HepG2 (cell line): ENCODE results near the gene MALT1. TPM values are rescaled to one million over a fixed set of nuclear protein-coding genes. Genes with fewer than 3 reads are reported as not detected.

Source experiments
- AKAP8 ChIP-seq: sonication (generic); formaldehyde crosslinking; IDR thresholded peaks from 2 replicates; pipeline ENCODE4 v1.5.1; 2020; ENCODE audit warnings: mild to moderate bottlenecking, missing genetic modification reagents
- CHCHD3 ChIP-seq: sonication (generic); formaldehyde crosslinking; IDR thresholded peaks from 2 replicates; pipeline ENCODE4 v1.8.0; 2022; ENCODE audit warnings: mild to moderate bottlenecking, missing genetic modification reagents, moderate library complexity
- EZH2 ChIP-seq: conservative IDR thresholded peaks from 2 replicates; pipeline ENCODE4 v1.6.1; 2012; ENCODE audit warnings: mild to moderate bottlenecking, low read depth, low read length, moderate library complexity
- LCORL ChIP-seq, 2 experiments: fragments of 450-650 bp in 1 of 2; sonication (generic) in 1 of 2; formaldehyde crosslinking in 1 of 2; IDR thresholded peaks; 2 replicates each; pipeline versions ENCODE4 v1.5.0 to v1.6.1; 2017 to 2020; ENCODE audit warnings: antibody characterized with exemption in 1 of 2, missing genetic modification reagents in 1 of 2
- NCOA2 ChIP-seq: sonication (generic); formaldehyde crosslinking; IDR thresholded peaks from 2 replicates; pipeline ENCODE4 v1.8.0; 2022; ENCODE audit warnings: inconsistent platforms
- RARA ChIP-seq: IDR thresholded peaks from 2 replicates; pipeline ENCODE4 v1.6.1; 2016; ENCODE audit warnings: missing genetic modification reagents, missing compliant biosample characterization
- SIN3B ChIP-seq: fragments of 150-350 bp; IDR thresholded peaks from 2 replicates; pipeline ENCODE4 v1.6.1; 2014; ENCODE audit warnings: low read length
- SYNCRIP ChIP-seq: fragments of 200-400 bp; formaldehyde crosslinking; IDR thresholded peaks from 2 replicates; pipeline ENCODE4 v1.6.1; 2018; ENCODE audit warnings: mild to moderate bottlenecking, low read depth, low read length; ENCODE audit not compliant: insufficient read depth
- ZNF138 ChIP-seq: sonication (generic); formaldehyde crosslinking; IDR thresholded peaks from 2 replicates; pipeline ENCODE4 v1.5.0; 2020; ENCODE audit warnings: mild to moderate bottlenecking, low read depth, missing genetic modification reagents
- ZNF180 ChIP-seq: sonication (generic); formaldehyde crosslinking; IDR thresholded peaks from 2 replicates; pipeline ENCODE4 v1.4.0; 2020; ENCODE audit warnings: low read depth, missing genetic modification reagents, borderline replicate concordance
- ZNF747 ChIP-seq: sonication (generic); formaldehyde crosslinking; IDR thresholded peaks from 2 replicates; pipeline ENCODE4 v1.8.1; 2023; ENCODE audit warnings: missing genetic modification reagents, mild to moderate bottlenecking, borderline replicate concordance
- ZSCAN22 ChIP-seq: sonication (generic); formaldehyde crosslinking; IDR thresholded peaks from 2 replicates; pipeline ENCODE4 v1.4.0; 2020; ENCODE audit warnings: mild to moderate bottlenecking, missing genetic modification reagents
- polyA plus RNA-seq, 8 experiments: library from polyadenylated mRNA; depleted of rRNA in 3 of 8; stranded (reverse) in 7 of 8; unstranded in 1 of 8; fragments of >200 nt; fragmentation: Illumina TruSeq in 4 of 8; extraction: Trizol in 4 of 8; gene quantifications; 2 replicates each; pipeline versions ENCODE4 v1.2.1 to v1.2.3, GENCODE V29; 2011 to 2016; ENCODE audit warnings: low read depth in 4 of 8, missing spikeins in 1 of 8, mixed read lengths in 1 of 8; ENCODE audit not compliant: insufficient read depth in 1 of 8
- total RNA-seq, 5 experiments: library from RNA; depleted of rRNA; stranded (reverse); fragments of >200 nt; fragmentation: Illumina TruSeq; extraction: Trizol; gene quantifications; 2 replicates each; pipeline ENCODE4 v1.2.3, GENCODE V29; 2016; ENCODE audit warnings: low read depth in 1 of 5
- TF ChIP-seq, protein P1 (sequence below): sonication (generic); formaldehyde crosslinking; IDR thresholded peaks from 2 replicates; pipeline ENCODE4 v1.4.0; 2020; ENCODE audit warnings: mild to moderate bottlenecking, missing genetic modification reagents
- TF ChIP-seq, protein P2 (sequence below): sonication (generic); formaldehyde crosslinking; IDR thresholded peaks from 2 replicates; pipeline ENCODE4 v1.9.0; 2022; ENCODE audit warnings: missing genetic modification reagents, mild to moderate bottlenecking, borderline replicate concordance
- TF ChIP-seq, protein P3 (sequence below): IDR thresholded peaks from 2 replicates; pipeline ENCODE4 v1.6.1; 2016; ENCODE audit warnings: missing genetic modification reagents, missing compliant biosample characterization
- TF ChIP-seq, protein P4 (sequence below): IDR thresholded peaks from 2 replicates; pipeline ENCODE4 v1.6.1; 2012; ENCODE audit warnings: inconsistent platforms
- TF ChIP-seq, protein P5 (sequence below): IDR thresholded peaks from 2 replicates; pipeline ENCODE4 v1.6.1; 2016; ENCODE audit warnings: missing compliant biosample characterization, missing genetic modification reagents, borderline replicate concordance
- TF ChIP-seq, protein P6 (sequence below): sonication (generic); formaldehyde crosslinking; IDR thresholded peaks from 2 replicates; pipeline ENCODE4 v1.4.0; 2020; ENCODE audit warnings: mild to moderate bottlenecking, low read depth, missing genetic modification reagents

The MALT1 gene
- total and polyA plus RNA-seq, 2 of the 13 experiments (the other 11 are each of a cell fraction or from before 2014, with no cell fraction given), result 43.9 to 89.0 TPM

DNA sequence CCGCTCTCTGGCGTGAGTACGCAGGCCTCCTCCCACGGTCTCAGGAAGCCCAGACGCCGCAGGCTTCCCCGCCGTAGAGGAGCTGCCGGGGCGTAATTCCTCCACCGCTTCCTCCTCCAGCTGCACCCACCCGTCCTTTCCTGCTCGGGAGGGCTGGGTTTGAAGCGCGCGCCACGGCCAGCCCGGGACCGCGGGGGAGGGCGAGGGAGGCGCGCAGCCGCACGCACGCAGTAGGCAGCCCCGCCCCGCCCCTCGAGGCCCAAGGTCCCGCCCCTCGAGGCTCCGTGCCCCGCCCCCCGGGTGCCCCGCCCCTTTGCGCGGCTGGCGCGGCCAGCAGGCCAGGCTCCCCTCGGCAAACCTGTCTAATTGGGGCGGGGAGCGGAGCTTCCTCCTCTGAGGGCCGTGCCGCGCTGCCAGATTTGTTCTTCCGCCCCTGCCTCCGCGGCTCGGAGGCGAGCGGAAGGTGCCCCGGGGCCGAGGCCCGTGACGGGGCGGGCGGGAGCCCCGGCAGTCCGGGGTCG is at the start of gene MALT1 (continued):
- TF ChIP-seq, protein P1, sequence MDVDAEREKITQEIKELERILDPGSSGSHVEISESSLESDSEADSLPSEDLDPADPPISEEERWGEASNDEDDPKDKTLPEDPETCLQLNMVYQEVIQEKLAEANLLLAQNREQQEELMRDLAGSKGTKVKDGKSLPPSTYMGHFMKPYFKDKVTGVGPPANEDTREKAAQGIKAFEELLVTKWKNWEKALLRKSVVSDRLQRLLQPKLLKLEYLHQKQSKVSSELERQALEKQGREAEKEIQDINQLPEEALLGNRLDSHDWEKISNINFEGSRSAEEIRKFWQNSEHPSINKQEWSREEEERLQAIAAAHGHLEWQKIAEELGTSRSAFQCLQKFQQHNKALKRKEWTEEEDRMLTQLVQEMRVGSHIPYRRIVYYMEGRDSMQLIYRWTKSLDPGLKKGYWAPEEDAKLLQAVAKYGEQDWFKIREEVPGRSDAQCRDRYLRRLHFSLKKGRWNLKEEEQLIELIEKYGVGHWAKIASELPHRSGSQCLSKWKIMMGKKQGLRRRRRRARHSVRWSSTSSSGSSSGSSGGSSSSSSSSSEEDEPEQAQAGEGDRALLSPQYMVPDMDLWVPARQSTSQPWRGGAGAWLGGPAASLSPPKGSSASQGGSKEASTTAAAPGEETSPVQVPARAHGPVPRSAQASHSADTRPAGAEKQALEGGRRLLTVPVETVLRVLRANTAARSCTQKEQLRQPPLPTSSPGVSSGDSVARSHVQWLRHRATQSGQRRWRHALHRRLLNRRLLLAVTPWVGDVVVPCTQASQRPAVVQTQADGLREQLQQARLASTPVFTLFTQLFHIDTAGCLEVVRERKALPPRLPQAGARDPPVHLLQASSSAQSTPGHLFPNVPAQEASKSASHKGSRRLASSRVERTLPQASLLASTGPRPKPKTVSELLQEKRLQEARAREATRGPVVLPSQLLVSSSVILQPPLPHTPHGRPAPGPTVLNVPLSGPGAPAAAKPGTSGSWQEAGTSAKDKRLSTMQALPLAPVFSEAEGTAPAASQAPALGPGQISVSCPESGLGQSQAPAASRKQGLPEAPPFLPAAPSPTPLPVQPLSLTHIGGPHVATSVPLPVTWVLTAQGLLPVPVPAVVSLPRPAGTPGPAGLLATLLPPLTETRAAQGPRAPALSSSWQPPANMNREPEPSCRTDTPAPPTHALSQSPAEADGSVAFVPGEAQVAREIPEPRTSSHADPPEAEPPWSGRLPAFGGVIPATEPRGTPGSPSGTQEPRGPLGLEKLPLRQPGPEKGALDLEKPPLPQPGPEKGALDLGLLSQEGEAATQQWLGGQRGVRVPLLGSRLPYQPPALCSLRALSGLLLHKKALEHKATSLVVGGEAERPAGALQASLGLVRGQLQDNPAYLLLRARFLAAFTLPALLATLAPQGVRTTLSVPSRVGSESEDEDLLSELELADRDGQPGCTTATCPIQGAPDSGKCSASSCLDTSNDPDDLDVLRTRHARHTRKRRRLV (CRISPR knock-in tag), result no peak
- TF ChIP-seq ZNF138 (CRISPR knock-in tag), result no peak
- peak; percentile 87 for TF ChIP-seq SIN3B
- TF ChIP-seq RARA (CRISPR knock-in tag), result peak; percentile 24; the same call in 1 of the 2 replicates
- no peak for TF ChIP-seq SYNCRIP
- no peak for TF ChIP-seq AKAP8 (CRISPR knock-in tag)
- no peak for TF ChIP-seq ZNF747
- TF ChIP-seq, protein P2, sequence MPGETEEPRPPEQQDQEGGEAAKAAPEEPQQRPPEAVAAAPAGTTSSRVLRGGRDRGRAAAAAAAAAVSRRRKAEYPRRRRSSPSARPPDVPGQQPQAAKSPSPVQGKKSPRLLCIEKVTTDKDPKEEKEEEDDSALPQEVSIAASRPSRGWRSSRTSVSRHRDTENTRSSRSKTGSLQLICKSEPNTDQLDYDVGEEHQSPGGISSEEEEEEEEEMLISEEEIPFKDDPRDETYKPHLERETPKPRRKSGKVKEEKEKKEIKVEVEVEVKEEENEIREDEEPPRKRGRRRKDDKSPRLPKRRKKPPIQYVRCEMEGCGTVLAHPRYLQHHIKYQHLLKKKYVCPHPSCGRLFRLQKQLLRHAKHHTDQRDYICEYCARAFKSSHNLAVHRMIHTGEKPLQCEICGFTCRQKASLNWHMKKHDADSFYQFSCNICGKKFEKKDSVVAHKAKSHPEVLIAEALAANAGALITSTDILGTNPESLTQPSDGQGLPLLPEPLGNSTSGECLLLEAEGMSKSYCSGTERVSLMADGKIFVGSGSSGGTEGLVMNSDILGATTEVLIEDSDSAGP (CRISPR knock-in tag), result peak; percentile 53; the same call in 1 of the 2 replicates
- TF ChIP-seq LCORL (IDR thresholded peaks at IDR 0.05), result no peak
- peak; percentile 25; the same call in 1 of the 2 replicates for TF ChIP-seq LCORL (CRISPR knock-in tag; IDR thresholded peaks at IDR 0.05)
- TF ChIP-seq, protein P3, sequence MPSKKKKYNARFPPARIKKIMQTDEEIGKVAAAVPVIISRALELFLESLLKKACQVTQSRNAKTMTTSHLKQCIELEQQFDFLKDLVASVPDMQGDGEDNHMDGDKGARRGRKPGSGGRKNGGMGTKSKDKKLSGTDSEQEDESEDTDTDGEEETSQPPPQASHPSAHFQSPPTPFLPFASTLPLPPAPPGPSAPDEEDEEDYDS (CRISPR knock-in tag), result peak; percentile 47; the same call in 1 of the 2 replicates
- TF ChIP-seq ZSCAN22 (CRISPR knock-in tag), result no peak
- no peak for TF ChIP-seq CHCHD3 (CRISPR knock-in tag)
- TF ChIP-seq ZNF180 (CRISPR knock-in tag), result no peak
- TF ChIP-seq, protein P4, sequence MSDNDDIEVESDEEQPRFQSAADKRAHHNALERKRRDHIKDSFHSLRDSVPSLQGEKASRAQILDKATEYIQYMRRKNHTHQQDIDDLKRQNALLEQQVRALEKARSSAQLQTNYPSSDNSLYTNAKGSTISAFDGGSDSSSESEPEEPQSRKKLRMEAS, result peak; percentile 43; the same call in 1 of the 2 replicates
- TF ChIP-seq, protein P5, sequence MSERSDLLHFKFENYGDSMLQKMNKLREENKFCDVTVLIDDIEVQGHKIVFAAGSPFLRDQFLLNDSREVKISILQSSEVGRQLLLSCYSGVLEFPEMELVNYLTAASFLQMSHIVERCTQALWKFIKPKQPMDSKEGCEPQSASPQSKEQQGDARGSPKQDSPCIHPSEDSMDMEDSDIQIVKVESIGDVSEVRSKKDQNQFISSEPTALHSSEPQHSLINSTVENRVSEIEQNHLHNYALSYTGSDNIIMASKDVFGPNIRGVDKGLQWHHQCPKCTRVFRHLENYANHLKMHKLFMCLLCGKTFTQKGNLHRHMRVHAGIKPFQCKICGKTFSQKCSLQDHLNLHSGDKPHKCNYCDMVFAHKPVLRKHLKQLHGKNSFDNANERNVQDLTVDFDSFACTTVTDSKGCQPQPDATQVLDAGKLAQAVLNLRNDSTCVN (CRISPR knock-in tag), result no peak
- no peak for TF ChIP-seq EZH2
- no peak for TF ChIP-seq NCOA2
- TF ChIP-seq, protein P6, sequence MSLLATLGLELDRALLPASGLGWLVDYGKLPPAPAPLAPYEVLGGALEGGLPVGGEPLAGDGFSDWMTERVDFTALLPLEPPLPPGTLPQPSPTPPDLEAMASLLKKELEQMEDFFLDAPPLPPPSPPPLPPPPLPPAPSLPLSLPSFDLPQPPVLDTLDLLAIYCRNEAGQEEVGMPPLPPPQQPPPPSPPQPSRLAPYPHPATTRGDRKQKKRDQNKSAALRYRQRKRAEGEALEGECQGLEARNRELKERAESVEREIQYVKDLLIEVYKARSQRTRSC (CRISPR knock-in tag), result no peak
